Keratinocyte (primary cell): ENCODE results near the gene CYB5R4. TPM values are rescaled to one million over a fixed set of nuclear protein-coding genes. Genes with fewer than 3 reads are reported as not detected.

Experiments used
- DNase-seq: peaks from one replicate; pipeline ENCODE4 v3.0.0-alpha.2; 2011; ENCODE audit warnings: low read depth, missing footprints, low spot score
- FAIRE-seq: peaks from 2 replicates; lab custom pipeline; 2011; peaks lifted over from hg19 to GRCh38; lab: Jason Lieb, UNC
- H2AFZ ChIP-seq: 2 replicates; pipeline ENCODE4 v1.6.0; 2012; ENCODE audit warnings: low read length, control low read depth, inconsistent platforms; ENCODE audit not compliant: control insufficient read depth
- H3K27ac ChIP-seq: 2 replicates; pipeline ENCODE4 v1.5.1; 2011; ENCODE audit warnings: low read length; ENCODE audit not compliant: control insufficient read depth, insufficient read depth
- H3K27me3 ChIP-seq: 3 replicates; pipeline ENCODE4 v1.6.0; 2011; ENCODE audit warnings: low read length; ENCODE audit not compliant: control insufficient read depth, insufficient read depth; ENCODE audit errors: extremely low read depth
- H3K36me3 ChIP-seq, 2 experiments: 2 replicates in 1 of 2; 3 replicates in 1 of 2; pipeline ENCODE4 v1.5.1; 2011; ENCODE audit warnings: low read length in 2 of 2, mild to moderate bottlenecking in 1 of 2; ENCODE audit not compliant: control insufficient read depth in 2 of 2, insufficient read depth in 2 of 2; ENCODE audit errors: extremely low read depth in 1 of 2
- H3K4me1 ChIP-seq: 3 replicates; pipeline ENCODE4 v1.5.1; 2011; ENCODE audit warnings: low read length; ENCODE audit not compliant: control insufficient read depth, insufficient read depth; ENCODE audit errors: extremely low read depth
- H3K4me2 ChIP-seq: 3 replicates; pipeline ENCODE4 v1.6.0; 2011; ENCODE audit warnings: low read depth, low read length; ENCODE audit not compliant: control insufficient read depth, insufficient read depth; ENCODE audit errors: extremely low read depth
- H3K4me3 ChIP-seq, 3 experiments: fragments of 200-600 bp in 1 of 3; sonication (generic) in 1 of 3; 2 replicates in 2 of 3; 3 replicates in 1 of 3; pipeline ENCODE4 v1.5.1; 2011 to 2016; ENCODE audit warnings: low read length in 3 of 3, mild to moderate bottlenecking in 3 of 3, control low read depth in 2 of 3, inconsistent platforms in 1 of 3, low read depth in 1 of 3, mixed read lengths in 1 of 3, mixed run types in 1 of 3, moderate library complexity in 1 of 3; ENCODE audit not compliant: control insufficient read depth in 2 of 3, insufficient read depth in 2 of 3; ENCODE audit errors: extremely low read depth in 1 of 3
- H3K79me2 ChIP-seq: 2 replicates; pipeline ENCODE4 v1.6.0; 2012; ENCODE audit warnings: low read length; ENCODE audit not compliant: control insufficient read depth, insufficient read depth
- H3K9ac ChIP-seq: 3 replicates; pipeline ENCODE4 v1.6.0; 2011; ENCODE audit warnings: low read length; ENCODE audit not compliant: control insufficient read depth, insufficient read depth; ENCODE audit errors: extremely low read depth
- H3K9me1 ChIP-seq: 3 replicates; pipeline ENCODE4 v1.6.0; 2011; ENCODE audit warnings: low read length; ENCODE audit not compliant: control insufficient read depth, insufficient read depth; ENCODE audit errors: extremely low read depth
- H3K9me3 ChIP-seq: 2 replicates; pipeline ENCODE4 v1.5.1; 2012; ENCODE audit warnings: low read depth, low read length; ENCODE audit not compliant: control insufficient read depth
- H4K20me1 ChIP-seq: 3 replicates; pipeline ENCODE4 v1.6.0; 2011; ENCODE audit warnings: low read length; ENCODE audit not compliant: control insufficient read depth, insufficient read depth; ENCODE audit errors: extremely low read depth
- CTCF ChIP-seq, 3 experiments: IDR thresholded peaks in 1 of 3; conservative IDR thresholded peaks in 1 of 3; optimal IDR thresholded peaks in 1 of 3; 2 replicates in 2 of 3; 3 replicates in 1 of 3; pipeline versions ENCODE3 to v1.5.1; 2011; ENCODE audit warnings: low read length in 3 of 3, mild to moderate bottlenecking in 3 of 3, moderate library complexity in 2 of 3, control low read depth in 1 of 3, inconsistent platforms in 1 of 3; ENCODE audit not compliant: insufficient read depth in 2 of 3; ENCODE audit errors: extremely low read depth in 1 of 3
- EZH2 ChIP-seq: IDR thresholded peaks from one replicate; pipeline ENCODE4 v1.6.1; 2012; ENCODE audit warnings: inconsistent platforms, mild to moderate bottlenecking, low read length, moderate library complexity
- dilution Hi-C: fragments of 300-500 bp; cut with MboI; formaldehyde crosslinking; loops from one replicate; pipeline ENCODE4 v1.7.0; 2020; ENCODE audit warnings: low sequenced_read_pairs; ENCODE audit not compliant: extremely low pct_ligation_motif_present
- polyA plus RNA-seq, 5 experiments: library from polyadenylated mRNA; depleted of rRNA in 3 of 5; stranded (reverse) in 3 of 5; stranded (forward) in 1 of 5; unstranded in 1 of 5; fragments of >200 nt; gene quantifications; 1 replicate in 1 of 5; 2 replicates in 3 of 5; 3 replicates in 1 of 5; pipeline versions ENCODE4 v1.2.1 to v1.2.3, GENCODE V29; 2011 to 2012; ENCODE audit warnings: missing spikeins in 2 of 5, low read depth in 1 of 5, low replicate concordance in 1 of 5

CYB5R4 gene
- polyA plus RNA-seq, 1 donor (not counting 4 experiments of a cell fraction or from before 2014, with no cell fraction given), result 14.0 TPM

DNA sequence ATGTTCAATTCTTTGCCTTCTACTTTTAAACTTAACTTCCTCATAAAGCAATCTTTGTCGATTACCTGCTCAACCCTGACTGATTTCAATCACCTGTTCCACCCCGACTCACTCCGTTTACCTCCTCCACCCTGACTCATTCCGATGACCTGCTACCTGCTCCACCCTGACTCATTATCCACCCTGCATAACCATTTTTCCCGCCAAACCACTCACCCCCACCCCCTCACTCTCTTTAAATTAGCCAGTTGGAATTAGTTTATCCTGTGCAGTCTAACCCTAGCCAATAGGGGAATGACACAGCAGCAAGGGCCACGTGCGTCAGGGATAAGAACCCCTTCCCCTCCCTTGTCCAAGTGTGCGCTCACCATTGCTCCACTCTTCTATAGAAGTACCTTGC, 117.4 kb downstream of the CYB5R4 start:
- Histone ChIP-seq H4K20me1 (no peaks in the 10 kb centered on the region), H3K79me2 (no peaks in the 10 kb centered on the region), H3K4me2 (no peak overlapping the region), H3K27me3 (no peaks in the 10 kb centered on the region), H3K9me1 (no peaks in the 10 kb centered on the region), H3K4me1 (no peaks in the 10 kb centered on the region), H3K9me3 (no peaks in the 10 kb centered on the region), H2AFZ (no peak overlapping the region), H3K4me3 (no peak overlapping the region), H3K36me3 (no peaks in the 10 kb centered on the region), H3K9ac (no peak overlapping the region), H3K27ac (no peak overlapping the region)
- no peak for FAIRE-seq
- TF ChIP-seq CTCF (optimal IDR thresholded peaks at IDR 0.05 in 1 of 3, IDR thresholded peaks at IDR 0.05 in 1 of 3, conservative IDR thresholded peaks at IDR 0.05 in 1 of 3; ENCODE audit: extremely low read depth in 1 of 3, insufficient read depth in 2 of 3, low read length in 3 of 3) (no peak), EZH2 (no peak)
- DNase-seq, result no peak
- dilution Hi-C loops, result no loop called here

GRCh38 chr6:83978324-83978734, 118.8 kb downstream of the CYB5R4 start:
- dilution Hi-C loops, result no loop called here
- no peaks in the 10 kb centered on the region for H4K20me1 ChIP-seq
- no peak overlapping the region for H3K9ac ChIP-seq
- no peak overlapping the region for H3K4me3 ChIP-seq
- no peaks in the 10 kb centered on the region for H3K27me3 ChIP-seq
- TF ChIP-seq EZH2, result no peak
- no peak for TF ChIP-seq CTCF (optimal IDR thresholded peaks at IDR 0.05 in 1 of 3, IDR thresholded peaks at IDR 0.05 in 1 of 3, conservative IDR thresholded peaks at IDR 0.05 in 1 of 3; ENCODE audit: extremely low read depth in 1 of 3, insufficient read depth in 2 of 3, low read length in 3 of 3)
- no peaks in the 10 kb centered on the region for H3K4me1 ChIP-seq
- FAIRE-seq, result no peak
- H3K4me2 ChIP-seq, result no peak overlapping the region
- no peak for DNase-seq
- no peaks in the 10 kb centered on the region for H3K9me1 ChIP-seq
- H2AFZ ChIP-seq, result no peak overlapping the region
- no peak overlapping the region for H3K27ac ChIP-seq
- no peaks in the 10 kb centered on the region for H3K9me3 ChIP-seq
- no peaks in the 10 kb centered on the region for H3K36me3 ChIP-seq
- no peaks in the 10 kb centered on the region for H3K79me2 ChIP-seq
